GM10266 (cell line): Measurements from ENCODE around the gene ACRBP.

Experiments
- DNase-seq: peaks from one replicate; pipeline ENCODE4 v3.0.0; 2012; ENCODE audit errors: extremely low spot score
- CTCF ChIP-seq: IDR thresholded peaks from 2 replicates; pipeline ENCODE4 v1.5.1; 2012; ENCODE audit warnings: mild to moderate bottlenecking, low read depth; ENCODE audit not compliant: control insufficient read depth, insufficient read depth; ENCODE audit errors: missing control alignments

ACRBP gene

DNA sequence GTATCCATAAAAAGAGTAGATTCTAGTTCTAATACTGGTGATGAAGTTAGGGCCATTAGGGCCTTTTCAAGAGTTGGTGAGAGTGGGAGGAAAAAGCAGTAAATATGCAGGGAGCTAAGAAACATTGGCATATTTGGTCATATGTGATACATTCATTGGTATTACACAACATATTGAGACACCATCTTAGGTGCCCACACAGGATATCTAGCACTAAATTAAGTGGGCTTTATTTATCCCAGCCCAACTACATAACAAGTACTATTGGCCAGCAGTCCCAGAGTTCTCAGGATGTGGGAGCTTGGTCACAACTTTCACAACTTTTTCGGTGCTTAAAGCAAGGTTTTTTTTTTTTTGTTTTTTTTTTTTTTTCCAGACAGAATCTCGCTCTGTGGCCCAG is 17.7 kb upstream of the ACRBP start:
- TF ChIP-seq CTCF = no peak

DNA sequence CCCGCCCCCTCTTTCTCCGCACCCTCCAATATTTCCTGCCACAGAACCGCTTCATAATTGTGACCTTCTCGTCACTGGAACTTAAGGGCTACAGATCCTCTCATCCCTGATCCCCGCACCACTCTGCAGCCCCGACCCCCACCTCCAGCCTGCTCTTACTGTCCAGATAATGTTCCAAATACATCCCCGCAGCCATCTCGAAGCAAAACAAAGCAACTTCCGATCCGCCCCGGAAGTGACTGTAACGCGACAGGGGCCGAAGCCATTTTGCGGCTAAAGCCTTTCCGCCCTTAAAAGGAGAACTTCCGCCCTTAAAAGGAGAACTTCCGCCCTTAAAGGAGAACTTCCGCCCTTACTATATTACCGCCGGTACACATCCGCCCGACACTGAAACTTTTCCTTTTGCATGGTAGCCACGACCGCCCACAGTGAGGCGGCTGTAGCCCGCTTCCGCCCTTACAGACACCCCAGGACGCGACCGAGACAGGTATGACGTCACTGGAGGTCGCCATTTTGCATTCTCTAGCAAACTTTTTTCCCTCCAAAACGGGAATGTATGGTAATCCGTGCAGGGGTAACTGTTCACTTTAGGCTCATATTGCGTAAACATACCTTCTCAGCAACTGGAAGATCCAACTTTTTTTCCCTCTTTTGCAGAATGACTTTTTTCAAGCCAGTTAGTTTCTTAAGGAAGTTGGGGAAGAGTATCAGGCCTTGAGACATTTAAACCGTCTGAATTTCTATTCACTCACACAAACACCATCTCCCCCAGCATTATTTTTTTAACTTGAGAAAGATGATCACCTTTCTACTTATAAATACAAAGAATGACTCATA is 15.9 kb upstream of the ACRBP start, which contains the start of gene ING4:
Gene ING4 (minus strand): TSS at position 214 of the 837 bp plus-strand sequence. CDS start 18 bp downstream, at position 196.
- TF ChIP-seq CTCF = no peak
- DNase-seq = peak; percentile 97

More for the DNA sequence above, 17.7 kb upstream of the ACRBP start:
- DNase-seq = no peak

DNA sequence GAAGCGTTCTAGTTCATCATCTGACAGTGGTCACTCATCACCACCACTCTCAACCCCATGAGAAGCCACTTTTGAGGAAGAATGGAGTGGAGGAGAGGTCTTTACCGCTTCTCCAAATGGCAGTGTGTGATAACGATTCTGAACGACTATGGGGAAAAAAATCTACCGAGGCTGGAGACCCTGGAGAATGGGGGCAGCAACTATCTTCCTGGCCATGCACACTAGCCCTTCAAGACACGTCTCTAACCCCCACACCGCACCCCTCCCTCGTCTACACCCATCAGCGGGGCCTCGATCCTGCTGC is 15.3 kb upstream of the ACRBP start:
- DNase-seq = no peak
- TF ChIP-seq CTCF = no peak

GRCh38 chr12:6653987-6654386 is 6.8 kb upstream of the ACRBP start:
- TF ChIP-seq CTCF = no peak
- DNase-seq = no peak

- no peak for TF ChIP-seq CTCF
- DNase-seq = no peak
Observed at GRCh38 chr12:6653342-6653741, 6.1 kb upstream of the ACRBP start.

- TF ChIP-seq CTCF = no peak
Observed at GRCh38 chr12:6652391-6652790, 5.2 kb upstream of the ACRBP start.

GRCh38 chr12:6650832-6651231 is 3.6 kb upstream of the ACRBP start:
- no peak for TF ChIP-seq CTCF
- DNase-seq = no peak

More at GRCh38 chr12:6652391-6652790, 5.2 kb upstream of the ACRBP start:
- no peak for DNase-seq
